H1 (cell line): ENCODE data around the gene SMYD3. TPM values are rescaled to one million over a fixed set of nuclear protein-coding genes. Genes with fewer than 3 reads are reported as not detected.

Experiments used
- EZH2 ChIP-seq: fragments of 200-600 bp; sonication (generic); IDR thresholded peaks from 2 replicates; pipeline ENCODE4 v1.7.1; 2012; ENCODE audit warnings: low read depth, mild to moderate bottlenecking, moderate library complexity, low read length, inconsistent platforms; ENCODE audit not compliant: severe bottlenecking
- FOSL1 ChIP-seq: IDR thresholded peaks from 2 replicates; pipeline ENCODE4 v1.6.1; 2011; ENCODE audit warnings: mild to moderate bottlenecking, low read depth, low read length, moderate library complexity; ENCODE audit not compliant: insufficient read depth
- MAFK ChIP-seq: IDR thresholded peaks from 2 replicates; pipeline ENCODE4 v1.6.1; 2012; ENCODE audit warnings: low read depth, mild to moderate bottlenecking, improper control_type of control experiment, low read length
- polyA plus RNA-seq, 7 experiments: library from polyadenylated mRNA; depleted of rRNA in 3 of 7; stranded (reverse) in 5 of 7; unstranded in 2 of 7; fragments of >200 nt in 5 of 7; fragments of 200-250 nt in 2 of 7; gene quantifications; 1 replicate in 5 of 7; 2 replicates in 1 of 7; 4 replicates in 1 of 7; pipeline versions ENCODE4 v1.2.1 to v1.2.3, GENCODE V29; 2011 to 2013; ENCODE audit warnings: missing spikeins in 2 of 7, mixed read lengths in 2 of 7
- total RNA-seq: library from RNA; stranded (reverse); fragmentation: NEBNext Ultra II Directional; extraction: Animal tissue kit (Norgen Biotek cat#: 25700); gene quantifications from 2 replicates; pipeline ENCODE4 v1.2.1, GENCODE V29; 2021

The SMYD3 gene
- total and polyA plus RNA-seq, 2 of the 8 experiments (the other 6 are each of a cell fraction or from before 2014, with no cell fraction given) = 17.3 to 25.4 TPM

DNA sequence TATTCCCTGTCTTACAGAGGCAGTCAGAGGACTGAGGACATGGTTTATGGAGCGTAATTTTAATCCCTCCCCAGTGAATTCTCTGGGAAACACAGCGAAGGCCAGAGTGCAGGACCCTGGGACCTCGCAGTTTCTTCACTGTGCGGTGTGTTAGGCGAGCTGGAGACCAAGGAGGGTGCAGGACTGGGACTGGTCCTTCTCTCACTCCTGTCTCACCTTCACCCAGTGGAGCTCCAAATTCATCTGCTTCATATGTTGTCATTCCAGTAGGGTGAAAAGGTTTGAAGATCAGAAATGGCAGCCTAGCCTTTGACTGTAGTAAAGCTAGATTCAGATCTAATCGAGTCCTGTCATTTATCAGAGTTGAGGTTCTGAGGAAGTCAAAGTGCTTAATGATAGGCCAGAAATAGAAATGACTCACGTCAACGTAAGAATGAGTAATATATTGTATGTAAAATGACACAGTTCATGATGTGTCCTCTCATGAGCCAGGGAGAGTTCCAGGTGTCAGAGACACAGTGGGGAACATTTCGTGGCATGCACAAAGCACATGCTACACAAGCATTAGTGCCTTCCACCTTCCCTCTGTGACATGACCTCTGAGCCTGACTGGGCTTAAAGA is 647.5 kb downstream of the SMYD3 start (continued):
- no peak for TF ChIP-seq FOSL1
- TF ChIP-seq MAFK = no peak
- TF ChIP-seq EZH2 = no peak
